T-helper 17 cell (primary cell): Measurements from ENCODE around the gene ARHGEF26. TPM values are rescaled to one million over a fixed set of nuclear protein-coding genes. Genes with fewer than 3 reads are reported as not detected.

ENCODE experiments used
- ATAC-seq: fragments of 150-1000 bp; cut with Tn5 transposase; 2 replicates; pipeline ENCODE4 v1.10.0; 2021; ENCODE audit warnings: mild to moderate bottlenecking, moderate library complexity
- DNase-seq, 3 donors: peaks; one replicate each; pipeline versions ENCODE4 v3.0.0 to v3.0.0-alpha.2; 2020 to 2021
- H3K9me3 ChIP-seq: one replicate; pipeline ENCODE4 v1.7.0; 2013; ENCODE audit warnings: low read length, mild to moderate bottlenecking; ENCODE audit not compliant: control insufficient read depth, poor library complexity, severe bottlenecking
- H3K27ac Mint-ChIP-seq: one replicate; pipeline ENCODE4 v1.8.0; 2022; ENCODE audit warnings: mild to moderate bottlenecking, moderate library complexity, mixed read lengths
- H3K27me3 Mint-ChIP-seq: one replicate; pipeline ENCODE4 v1.8.0; 2022; ENCODE audit warnings: mixed read lengths
- H3K36me3 Mint-ChIP-seq: one replicate; pipeline ENCODE4 v1.8.0; 2022; ENCODE audit warnings: low read depth, mixed read lengths
- H3K4me1 Mint-ChIP-seq: one replicate; pipeline ENCODE4 v1.8.0; 2022; ENCODE audit warnings: mild to moderate bottlenecking, mixed read lengths
- H3K4me3 Mint-ChIP-seq: one replicate; pipeline ENCODE4 v1.8.0; 2022; ENCODE audit warnings: mild to moderate bottlenecking, moderate library complexity, mixed read lengths
- total RNA-seq, 4 donors: library from RNA in 2 of 4; stranded (reverse) in 2 of 4; gene quantifications; one replicate each; pipeline ENCODE4 v1.2.3 and lab custom pipeline; 2022 to 2026

The ARHGEF26 gene
- total RNA-seq, 2 donors from 2014 or later, result not detected

GRCh38 chr3:154148541-154148940 lies 27.4 kb downstream of the ARHGEF26 start:
- H3K36me3 Mint-ChIP-seq, result peaks cover 2% of the 10 kb centered on the region
- DNase-seq, result no peak
- no peak overlapping the region for H3K27ac Mint-ChIP-seq
- no peak for ATAC-seq
- no peak overlapping the region for H3K4me3 Mint-ChIP-seq
- no peaks in the 10 kb centered on the region for H3K4me1 Mint-ChIP-seq
- no peaks in the 10 kb centered on the region for H3K9me3 ChIP-seq
- H3K27me3 Mint-ChIP-seq, result peaks cover 38% of the 10 kb centered on the region

- Mint-ChIP-seq H3K27ac (no peak overlapping the region), H3K27me3 (peaks cover 30% of the 10 kb centered on the region), H3K36me3 (no peaks in the 10 kb centered on the region), H3K4me1 (no peaks in the 10 kb centered on the region), H3K4me3 (no peak overlapping the region)
- no peaks in the 10 kb centered on the region for H3K9me3 ChIP-seq
- ATAC-seq (no peak), DNase-seq (no peak)
Measured at GRCh38 chr3:154149286-154149685, 28.1 kb downstream of the ARHGEF26 start.

- Mint-ChIP-seq H3K27me3 (peaks cover 16% of the 10 kb centered on the region), H3K4me3 (no peak overlapping the region), H3K36me3 (no peaks in the 10 kb centered on the region), H3K4me1 (no peaks in the 10 kb centered on the region), H3K27ac (no peak overlapping the region)
- no peak for DNase-seq
- no peaks in the 10 kb centered on the region for H3K9me3 ChIP-seq
- no peak for ATAC-seq
Measured at GRCh38 chr3:154151969-154152368, 30.8 kb downstream of the ARHGEF26 start.

- no peaks in the 10 kb centered on the region for H3K9me3 ChIP-seq
- Mint-ChIP-seq H3K27ac (no peak overlapping the region), H3K4me3 (no peak overlapping the region), H3K4me1 (no peaks in the 10 kb centered on the region), H3K27me3 (peaks cover 16% of the 10 kb centered on the region), H3K36me3 (no peaks in the 10 kb centered on the region)
- no peak for ATAC-seq
- DNase-seq, result no peak
Measured at GRCh38 chr3:154152741-154153140, 31.6 kb downstream of the ARHGEF26 start.

- no peaks in the 10 kb centered on the region for H3K9me3 ChIP-seq
- H3K27ac Mint-ChIP-seq, result no peak overlapping the region
- DNase-seq (no peak), ATAC-seq (no peak)
- H3K4me1 Mint-ChIP-seq, result no peaks in the 10 kb centered on the region
- H3K4me3 Mint-ChIP-seq, result no peak overlapping the region
- H3K27me3 Mint-ChIP-seq, result peaks cover 13% of the 10 kb centered on the region
- H3K36me3 Mint-ChIP-seq, result no peaks in the 10 kb centered on the region
Measured at GRCh38 chr3:154156530-154156929, 35.3 kb downstream of the ARHGEF26 start.

- no peak for DNase-seq
- Mint-ChIP-seq H3K27me3 (peaks cover 18% of the 10 kb centered on the region), H3K36me3 (no peaks in the 10 kb centered on the region), H3K4me3 (no peak overlapping the region), H3K27ac (no peak overlapping the region), H3K4me1 (no peaks in the 10 kb centered on the region)
- no peaks in the 10 kb centered on the region for H3K9me3 ChIP-seq
- no peak for ATAC-seq
Measured at GRCh38 chr3:154161806-154162205, 40.6 kb downstream of the ARHGEF26 start.

- no peaks in the 10 kb centered on the region for H3K9me3 ChIP-seq
- no peaks in the 10 kb centered on the region for H3K4me1 Mint-ChIP-seq
- H3K36me3 Mint-ChIP-seq, result no peaks in the 10 kb centered on the region
- no peak overlapping the region for H3K4me3 Mint-ChIP-seq
- H3K27me3 Mint-ChIP-seq, result peaks cover 21% of the 10 kb centered on the region
- no peak for ATAC-seq
- DNase-seq, result no peak
- H3K27ac Mint-ChIP-seq, result no peak overlapping the region
Measured at GRCh38 chr3:154164387-154164786, 43.2 kb downstream of the ARHGEF26 start.

GRCh38 chr3:154168998-154169795 lies 48.0 kb downstream of the ARHGEF26 start:
- Mint-ChIP-seq H3K4me3 (no peak overlapping the region), H3K36me3 (no peaks in the 10 kb centered on the region), H3K27ac (no peak overlapping the region), H3K4me1 (no peaks in the 10 kb centered on the region), H3K27me3 (peaks cover 25% of the 10 kb centered on the region)
- DNase-seq, result no peak
- no peaks in the 10 kb centered on the region for H3K9me3 ChIP-seq
- ATAC-seq, result no peak

GRCh38 chr3:154169796-154170110 lies 48.6 kb downstream of the ARHGEF26 start:
- no peak overlapping the region for H3K4me3 Mint-ChIP-seq
- ATAC-seq, result no peak
- H3K36me3 Mint-ChIP-seq, result no peaks in the 10 kb centered on the region
- no peaks in the 10 kb centered on the region for H3K9me3 ChIP-seq
- no peaks in the 10 kb centered on the region for H3K4me1 Mint-ChIP-seq
- DNase-seq, result no peak
- H3K27me3 Mint-ChIP-seq, result peaks cover 26% of the 10 kb centered on the region
- H3K27ac Mint-ChIP-seq, result no peak overlapping the region

GRCh38 chr3:154170300-154170699 lies 49.1 kb downstream of the ARHGEF26 start:
- DNase-seq (no peak), ATAC-seq (no peak)
- Mint-ChIP-seq H3K27me3 (peaks cover 26% of the 10 kb centered on the region), H3K36me3 (no peaks in the 10 kb centered on the region), H3K4me1 (no peaks in the 10 kb centered on the region), H3K27ac (no peak overlapping the region), H3K4me3 (no peak overlapping the region)
- H3K9me3 ChIP-seq, result no peaks in the 10 kb centered on the region

GRCh38 chr3:154175041-154175440 lies 53.9 kb downstream of the ARHGEF26 start:
- Mint-ChIP-seq H3K27ac (no peak overlapping the region), H3K27me3 (peaks cover 15% of the 10 kb centered on the region), H3K4me1 (no peaks in the 10 kb centered on the region), H3K4me3 (no peak overlapping the region), H3K36me3 (no peaks in the 10 kb centered on the region)
- DNase-seq (no peak), ATAC-seq (no peak)
- no peaks in the 10 kb centered on the region for H3K9me3 ChIP-seq

- H3K27me3 Mint-ChIP-seq, result peaks cover 11% of the 10 kb centered on the region
- H3K36me3 Mint-ChIP-seq, result no peaks in the 10 kb centered on the region
- no peaks in the 10 kb centered on the region for H3K4me1 Mint-ChIP-seq
- ATAC-seq (no peak), DNase-seq (no peak)
- no peak overlapping the region for H3K27ac Mint-ChIP-seq
- no peak overlapping the region for H3K4me3 Mint-ChIP-seq
- H3K9me3 ChIP-seq, result no peaks in the 10 kb centered on the region
Measured at GRCh38 chr3:154176036-154176435, 54.8 kb downstream of the ARHGEF26 start.

- H3K27me3 Mint-ChIP-seq, result peaks cover 15% of the 10 kb centered on the region
- H3K27ac Mint-ChIP-seq, result no peak overlapping the region
- DNase-seq (no peak), ATAC-seq (no peak)
- no peaks in the 10 kb centered on the region for H3K9me3 ChIP-seq
- no peak overlapping the region for H3K4me3 Mint-ChIP-seq
- no peaks in the 10 kb centered on the region for H3K36me3 Mint-ChIP-seq
- no peaks in the 10 kb centered on the region for H3K4me1 Mint-ChIP-seq
Measured at GRCh38 chr3:154177406-154177805, 56.2 kb downstream of the ARHGEF26 start.

GRCh38 chr3:154178172-154178571 lies 57.0 kb downstream of the ARHGEF26 start:
- H3K9me3 ChIP-seq, result no peaks in the 10 kb centered on the region
- no peaks in the 10 kb centered on the region for H3K4me1 Mint-ChIP-seq
- DNase-seq, result no peak
- peaks cover 23% of the 10 kb centered on the region for H3K27me3 Mint-ChIP-seq
- H3K27ac Mint-ChIP-seq, result no peak overlapping the region
- H3K36me3 Mint-ChIP-seq, result no peaks in the 10 kb centered on the region
- ATAC-seq, result no peak
- H3K4me3 Mint-ChIP-seq, result no peak overlapping the region
